Measurements from ENCODE around the gene HNRNPA1. TPM values are rescaled to one million over a fixed set of nuclear protein-coding genes. Genes with fewer than 3 reads are reported as not detected.

The HNRNPA1 gene
- total RNA-seq, 1 donor from 2014 or later = 1,517 TPM

DNA sequence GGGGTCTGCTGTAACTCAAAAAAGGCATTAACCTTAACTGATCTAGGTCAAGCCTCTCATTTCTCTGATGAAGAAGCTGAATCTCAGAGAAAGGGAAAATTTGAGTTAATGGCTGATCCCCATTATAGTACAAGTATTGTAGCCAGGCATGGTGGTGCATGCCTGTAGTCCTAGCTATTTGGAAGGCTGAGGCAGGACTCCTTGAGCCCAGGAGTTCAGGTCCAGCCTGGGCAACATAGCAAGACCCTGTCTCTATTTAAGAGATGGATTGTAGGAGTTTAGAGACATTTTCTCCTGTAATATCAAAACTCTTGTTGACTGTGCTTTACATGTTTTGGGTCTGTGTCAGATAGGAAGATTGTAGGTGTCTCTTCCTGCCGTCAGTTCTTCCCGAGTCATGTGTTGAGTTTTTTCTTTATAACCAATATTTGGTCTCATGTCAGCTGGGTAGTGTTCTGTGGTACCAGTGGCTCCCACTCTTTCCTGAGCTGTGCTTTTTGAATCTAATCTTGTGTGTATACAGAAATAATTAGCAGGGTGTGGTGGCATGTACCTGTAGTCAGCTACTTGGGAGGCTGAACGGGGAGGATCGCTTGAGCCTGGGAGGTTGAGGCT, 53.0 kb downstream of the HNRNPA1 start:
- intact Hi-C loops (cut with micrococcal nuclease) = no loop called here

Other genes starting within 250 kb of the HNRNPA1 start
- gene HOXC5, start 247.7 kb upstream of the HNRNPA1 start, total RNA-seq = not detected in 2 replicates
- gene HOXC4, start 226.9 kb upstream of the HNRNPA1 start, total RNA-seq = not detected in 2 replicates
- gene SMUG1, start 91.7 kb upstream of the HNRNPA1 start, total RNA-seq = 25.7 and 27.5 TPM in 2 replicates
- gene CBX5, start 604 bp upstream of the HNRNPA1 start, total RNA-seq = 152 and 153 TPM in 2 replicates
- not detected in 2 replicates for gene NFE2, start 20.3 kb downstream of the HNRNPA1 start, total RNA-seq
- 136 and 139 TPM in 2 replicates for gene COPZ1, start 44.4 kb downstream of the HNRNPA1 start, total RNA-seq
- gene GPR84, start 83.8 kb downstream of the HNRNPA1 start, total RNA-seq = 0.32 and 0.39 TPM in 2 replicates
- gene ZNF385A, start 104.0 kb downstream of the HNRNPA1 start, total RNA-seq = 0.57 and 0.70 TPM in 2 replicates
- gene ITGA5, start 138.5 kb downstream of the HNRNPA1 start, total RNA-seq = 80.3 and 81.0 TPM in 2 replicates
- 9.4 and 10.2 TPM in 2 replicates for gene GTSF1, start 192.9 kb downstream of the HNRNPA1 start, total RNA-seq
- gene NCKAP1L, start 217.0 kb downstream of the HNRNPA1 start, total RNA-seq = 167 and 169 TPM in 2 replicates

Measured in T-helper 2 cell treated with Interferon-gamma antibody and Interleukin-4, amounts not matched to agents 100 ng/mL and 5 ng/mL, for 36 hours (primary cell).